Gastroesophageal sphincter (tissue), 4 donors: ENCODE measurements around the gene NXT2. TPM values are rescaled to one million over a fixed set of nuclear protein-coding genes. Genes with fewer than 3 reads are reported as not detected.

Experiments
- ATAC-seq: fragments of 150-250 bp; one replicate; pipeline ENCODE4 v1.9.1; 2016; ENCODE audit warnings: mild to moderate bottlenecking, moderate library complexity
- H3K27ac ChIP-seq, 4 donors: fragments of 200-600 bp; sonication (generic) in 3 of 4; 1 replicate in 3 of 4; 2 replicates in 1 of 4; pipeline ENCODE4 v1.5.1; 2016 to 2019
- H3K27me3 ChIP-seq: fragments of 200-600 bp; sonication (generic); one replicate; pipeline ENCODE4 v1.5.1; 2019
- H3K36me3 ChIP-seq, 2 donors: fragments of 200-600 bp; sonication (generic); one replicate each; pipeline ENCODE4 v1.5.1; 2019; ENCODE audit warnings: control low read depth in 1 of 2
- H3K4me1 ChIP-seq, 3 donors: fragments of 200-600 bp; sonication (generic); 1 replicate in 2 of 3; 2 replicates in 1 of 3; pipeline ENCODE4 v1.5.1; 2016 to 2019; ENCODE audit warnings: control low read depth in 2 of 3
- H3K4me3 ChIP-seq, 2 donors: fragments of 200-600 bp; sonication (generic); one replicate each; pipeline ENCODE4 v1.5.1; 2019; ENCODE audit warnings: mild to moderate bottlenecking in 1 of 2, moderate library complexity in 1 of 2
- H3K9me3 ChIP-seq, 3 donors: fragments of 200-600 bp; sonication (generic); one replicate each; pipeline ENCODE4 v1.5.1; 2017 to 2019; ENCODE audit warnings: control low read depth in 2 of 3
- CTCF ChIP-seq, 4 experiments: fragments of 200-600 bp in 2 of 4; fragments of 450-650 bp in 2 of 4; sonication (generic) in 1 of 4; IDR thresholded peaks; one replicate each; pipeline ENCODE4 v1.5.1; 2017 to 2019; ENCODE audit warnings: antibody characterized with exemption in 4 of 4, mild to moderate bottlenecking in 2 of 4, moderate library complexity in 2 of 4
- EP300 ChIP-seq: sonication (generic); formaldehyde crosslinking; IDR thresholded peaks from one replicate; pipeline ENCODE4 v1.6.1; 2017; ENCODE audit warnings: antibody characterized with exemption, mild to moderate bottlenecking
- POLR2A ChIP-seq, 2 donors: fragments of 450-650 bp; IDR thresholded peaks; one replicate each; pipeline ENCODE4 v1.6.1; 2017; ENCODE audit warnings: antibody characterized with exemption in 2 of 2, mild to moderate bottlenecking in 2 of 2, moderate library complexity in 1 of 2
- POLR2AphosphoS5 ChIP-seq: sonication (generic); formaldehyde crosslinking; IDR thresholded peaks from one replicate; pipeline ENCODE4 v1.6.1; 2017; ENCODE audit warnings: antibody characterized with exemption
- WGBS, 2 donors: methylation state at CpG; one replicate each; pipeline ENCODE4 v1.1.5; 2018; ENCODE audit warnings: low coverage in 1 of 2; 5-methylcytosine and 5-hydroxymethylcytosine counted together
- total RNA-seq, 4 donors: library from RNA; depleted of rRNA; stranded (reverse); fragments of >200 nt; gene quantifications; one replicate each; pipeline ENCODE4 v1.1.0, GENCODE V29; 2016

Gene NXT2
- total RNA-seq, 4 donors from 2014 or later, result 3.8 to 7.1 (median 5.7) TPM

GRCh38 chrX:109508915-109509314 lies 27.7 kb upstream of the NXT2 start:
- H3K9me3 ChIP-seq, result no peaks in the 10 kb centered on the region
- H3K4me3 ChIP-seq, result no peak overlapping the region
- no peak overlapping the region for H3K27ac ChIP-seq
- no peak for TF ChIP-seq EP300
- no peak for TF ChIP-seq CTCF (IDR thresholded peaks at IDR 0.05)
- no peak for TF ChIP-seq POLR2AphosphoS5
- TF ChIP-seq POLR2A (IDR thresholded peaks at IDR 0.05), result no peak
- H3K36me3 ChIP-seq, result no peaks in the 10 kb centered on the region
- H3K4me1 ChIP-seq, result no peaks in the 10 kb centered on the region
- H3K27me3 ChIP-seq, result no peaks in the 10 kb centered on the region
- no peak for ATAC-seq

GRCh38 chrX:109511113-109511512 lies 25.5 kb upstream of the NXT2 start:
- H3K27ac ChIP-seq, result no peak overlapping the region
- ATAC-seq, result no peak
- no peaks in the 10 kb centered on the region for H3K4me1 ChIP-seq
- H3K9me3 ChIP-seq, result no peaks in the 10 kb centered on the region
- WGBS, 2 donors, result 60 to 75% methylated on average over 1 of the region's 1 CpG
- TF ChIP-seq POLR2AphosphoS5 (no peak), CTCF (IDR thresholded peaks at IDR 0.05) (no peak), EP300 (no peak), POLR2A (IDR thresholded peaks at IDR 0.05) (no peak)
- no peaks in the 10 kb centered on the region for H3K27me3 ChIP-seq
- no peaks in the 10 kb centered on the region for H3K36me3 ChIP-seq
- H3K4me3 ChIP-seq, result no peak overlapping the region

DNA sequence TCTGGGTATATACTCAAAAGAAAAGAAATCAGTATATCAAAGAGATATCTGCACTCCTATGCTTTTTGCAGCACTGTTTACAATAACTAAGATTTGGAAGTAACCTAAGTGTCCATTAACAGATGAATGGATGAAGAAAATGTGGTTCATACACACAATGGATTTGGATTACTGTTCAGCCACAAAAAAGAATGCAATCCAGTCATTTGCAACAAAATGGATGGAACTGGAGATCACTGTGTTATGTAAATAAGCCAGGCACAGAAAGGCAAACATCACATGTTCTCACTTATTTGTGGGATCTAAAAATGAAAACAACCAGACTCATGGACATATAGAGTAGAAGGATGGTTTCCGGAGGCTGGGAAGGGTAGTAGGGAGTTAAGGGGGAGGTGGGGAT lies 17.6 kb upstream of the NXT2 start:
- no peak overlapping the region for H3K4me3 ChIP-seq
- H3K36me3 ChIP-seq, result no peaks in the 10 kb centered on the region
- ATAC-seq, result no peak
- TF ChIP-seq CTCF (IDR thresholded peaks at IDR 0.05) (no peak), POLR2A (IDR thresholded peaks at IDR 0.05) (no peak), POLR2AphosphoS5 (no peak), EP300 (no peak)
- WGBS, 2 donors, result 90 to 100% methylated on average over 1 of the region's 1 CpG
- no peaks in the 10 kb centered on the region for H3K27me3 ChIP-seq
- no peaks in the 10 kb centered on the region for H3K9me3 ChIP-seq
- no peaks in the 10 kb centered on the region for H3K4me1 ChIP-seq
- no peak overlapping the region for H3K27ac ChIP-seq

DNA sequence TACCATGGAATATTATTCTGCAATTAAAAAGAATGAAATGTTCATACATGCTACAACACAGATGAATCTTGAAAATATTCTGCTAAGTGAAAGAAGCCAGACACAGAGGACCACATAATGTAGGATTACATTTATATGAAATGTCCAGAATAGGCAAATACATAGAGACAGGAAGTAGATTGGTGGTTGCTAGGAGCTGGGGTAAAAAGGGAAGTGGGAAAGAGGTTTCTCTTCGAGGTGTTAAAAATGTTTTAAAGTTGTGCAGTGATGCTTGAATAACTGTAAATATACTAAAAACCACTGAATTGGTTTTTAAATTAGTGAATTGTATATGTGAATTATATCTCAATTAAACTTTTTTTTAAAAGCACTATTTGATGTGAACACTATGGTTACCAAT lies 3.6 kb upstream of the NXT2 start:
- no peaks in the 10 kb centered on the region for H3K9me3 ChIP-seq
- no peaks in the 10 kb centered on the region for H3K27me3 ChIP-seq
- peaks cover 0 to 9% (median 0%) of the 10 kb centered on the region in 3 donors for H3K4me1 ChIP-seq
- ATAC-seq, result no peak
- H3K4me3 ChIP-seq, result no peak overlapping the region
- no peak overlapping the region for H3K27ac ChIP-seq
- no peak for TF ChIP-seq EP300
- no peak for TF ChIP-seq CTCF (IDR thresholded peaks at IDR 0.05)
- no peak for TF ChIP-seq POLR2A (IDR thresholded peaks at IDR 0.05)
- no peak for TF ChIP-seq POLR2AphosphoS5
- no peaks in the 10 kb centered on the region for H3K36me3 ChIP-seq
- WGBS, 2 donors, result 60 to 69% methylated on average over 1 of the region's 1 CpG

DNA sequence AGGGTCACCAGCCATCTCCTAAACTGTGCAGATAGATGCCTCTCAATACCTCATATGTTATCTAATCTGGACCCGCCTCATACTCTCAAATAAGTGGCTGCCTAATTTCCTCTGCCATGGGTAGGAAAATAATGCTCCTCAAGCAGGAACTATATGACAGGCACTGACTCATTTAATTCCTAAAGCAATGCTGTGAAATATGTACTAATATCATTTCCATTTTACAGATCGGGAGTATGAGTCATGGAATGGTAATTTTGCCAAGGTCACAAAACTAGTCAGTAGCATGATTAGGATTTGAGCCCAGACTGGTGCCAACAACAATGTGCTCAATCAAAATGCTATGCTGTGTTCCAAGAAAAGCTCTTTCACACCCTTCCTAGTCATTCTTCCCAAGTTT lies 3.0 kb upstream of the NXT2 start:
- Histone ChIP-seq H3K27me3 (no peaks in the 10 kb centered on the region), H3K4me3 (no peak overlapping the region), H3K9me3 (no peaks in the 10 kb centered on the region), H3K36me3 (no peaks in the 10 kb centered on the region), H3K4me1 (peaks cover 0 to 11% (median 0%) of the 10 kb centered on the region in 3 donors), H3K27ac (no peak overlapping the region)
- TF ChIP-seq POLR2AphosphoS5, result no peak
- no peak for TF ChIP-seq CTCF (IDR thresholded peaks at IDR 0.05)
- TF ChIP-seq EP300, result no peak
- no peak for TF ChIP-seq POLR2A (IDR thresholded peaks at IDR 0.05)
- ATAC-seq, result no peak
- 33 to 75% methylated on average over 2 of the region's 2 CpGs for WGBS, 2 donors
